Activated CD8-positive, alpha-beta memory T cell treated with anti-CD3 and anti-CD28 coated beads for 1 hour (primary cell): ENCODE data around the gene ANK3.

Experiments used
- DNase-seq, 2 donors: peaks; one replicate each; pipeline ENCODE4 v3.0.0-alpha.2; 2020; ENCODE audit warnings: low read depth in 1 of 2; ENCODE audit errors: extremely low read depth in 1 of 2

The ANK3 gene

GRCh38 chr10:60144099-60144498 lies 245.6 kb downstream of the ANK3 start:
- no peak for DNase-seq

- no peak for DNase-seq
Observed at GRCh38 chr10:60142736-60143135, 246.9 kb downstream of the ANK3 start.

DNA sequence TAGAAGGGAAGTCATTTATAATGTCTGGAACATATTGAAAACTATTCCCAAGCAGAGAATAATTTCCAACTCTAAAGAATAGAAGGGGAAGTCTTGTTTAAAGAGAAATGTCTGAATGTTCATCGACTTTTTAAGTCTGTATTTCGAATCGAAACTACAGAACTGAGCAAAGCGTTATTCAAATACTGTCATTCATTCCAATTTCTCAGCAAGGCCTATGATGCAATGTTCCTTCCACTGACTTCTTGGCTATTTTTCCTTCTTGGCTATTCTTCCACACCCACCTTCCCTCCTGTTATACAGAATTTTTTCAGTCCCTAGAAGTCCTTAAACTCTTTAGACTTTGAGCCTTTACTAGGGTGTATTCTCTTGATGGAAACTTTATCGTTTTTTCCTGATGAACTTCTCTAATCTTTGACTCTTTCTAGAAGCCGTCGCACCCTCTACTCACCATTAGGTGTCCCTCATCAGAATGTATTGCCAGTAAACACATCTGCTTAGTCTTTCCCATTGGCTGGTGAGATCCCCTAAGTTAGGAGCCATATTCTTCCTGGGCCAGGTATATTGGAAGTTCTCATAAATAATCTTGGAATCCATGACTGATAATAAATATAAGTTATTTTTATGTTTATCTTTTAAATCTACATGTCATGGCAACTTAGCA lies 247.6 kb downstream of the ANK3 start:
- DNase-seq: no peak

- no peak for DNase-seq
Observed at GRCh38 chr10:60140651-60141632, 248.7 kb downstream of the ANK3 start.

- DNase-seq: no peak
Observed at GRCh38 chr10:60139798-60140566, 249.7 kb downstream of the ANK3 start.

GRCh38 chr10:60139290-60139689 lies 250.4 kb downstream of the ANK3 start:
- no peak for DNase-seq

GRCh38 chr10:60138842-60139241 lies 250.8 kb downstream of the ANK3 start:
- no peak for DNase-seq

- no peak for DNase-seq
Observed at GRCh38 chr10:60138026-60138425, 251.6 kb downstream of the ANK3 start.

GRCh38 chr10:60137292-60137992 lies 252.2 kb downstream of the ANK3 start:
- DNase-seq: no peak

GRCh38 chr10:60135020-60135419 lies 254.7 kb downstream of the ANK3 start:
- no peak for DNase-seq

DNA sequence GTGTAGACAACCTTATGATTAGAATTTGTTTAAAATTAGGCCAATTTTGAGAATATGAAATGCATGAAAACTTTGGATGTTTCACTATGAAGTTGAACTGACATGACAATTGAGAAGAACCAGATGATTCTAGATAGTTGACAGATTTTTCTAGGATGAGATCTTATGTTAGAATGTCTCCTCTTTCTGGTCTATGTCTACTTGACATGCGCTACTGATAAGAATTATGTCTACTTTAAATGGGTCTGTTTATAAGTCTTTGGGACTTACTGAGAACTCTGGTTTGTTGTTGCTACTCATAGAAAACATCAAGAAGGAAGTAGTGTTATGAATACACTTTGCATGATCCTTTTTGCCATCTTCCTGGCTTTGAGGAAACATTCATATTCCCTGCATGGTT lies 255.1 kb downstream of the ANK3 start:
- no peak for DNase-seq

DNA sequence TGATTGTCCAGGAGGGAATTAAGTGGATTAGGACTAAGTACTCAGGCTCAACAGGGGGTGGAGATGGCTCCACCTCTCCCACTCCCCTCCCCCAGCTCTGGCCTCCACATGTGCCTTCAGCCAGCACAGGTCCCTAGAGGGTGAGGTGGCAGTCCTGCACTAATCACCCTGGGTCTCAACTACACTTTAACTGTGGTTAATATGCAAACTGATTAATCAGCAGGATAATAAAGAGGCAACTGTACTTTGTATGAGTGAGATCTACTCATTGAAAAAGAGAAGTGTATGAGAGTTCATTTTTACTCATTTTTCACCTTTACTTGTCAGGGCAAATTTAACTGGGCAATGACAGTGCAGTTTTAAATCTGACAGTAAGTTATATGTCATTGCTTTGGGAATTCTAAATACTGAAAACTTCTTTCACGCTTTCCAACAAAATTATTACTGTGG lies 259.5 kb downstream of the ANK3 start:
- DNase-seq: no peak

DNA sequence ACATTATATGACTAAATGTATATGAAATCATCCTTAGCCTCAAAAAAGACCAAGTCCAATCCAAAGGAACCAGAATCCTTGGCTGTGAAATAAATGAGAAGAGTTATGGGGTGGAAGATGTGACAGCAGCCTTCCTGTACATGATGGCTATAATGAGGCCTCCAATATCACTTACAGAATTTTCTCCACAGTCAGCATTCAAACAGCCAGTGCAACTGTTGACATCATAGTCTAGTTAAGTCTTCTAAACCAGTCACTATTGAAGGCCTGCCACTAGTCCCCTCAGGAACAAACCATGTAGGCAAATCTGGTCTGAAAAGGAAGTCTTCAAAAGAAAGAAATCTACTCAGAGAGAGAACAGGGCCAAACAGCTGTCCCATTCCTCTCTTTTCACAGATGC lies 263.8 kb downstream of the ANK3 start:
- DNase-seq: no peak

GRCh38 chr10:60124536-60124935 lies 265.1 kb downstream of the ANK3 start:
- no peak for DNase-seq

DNA sequence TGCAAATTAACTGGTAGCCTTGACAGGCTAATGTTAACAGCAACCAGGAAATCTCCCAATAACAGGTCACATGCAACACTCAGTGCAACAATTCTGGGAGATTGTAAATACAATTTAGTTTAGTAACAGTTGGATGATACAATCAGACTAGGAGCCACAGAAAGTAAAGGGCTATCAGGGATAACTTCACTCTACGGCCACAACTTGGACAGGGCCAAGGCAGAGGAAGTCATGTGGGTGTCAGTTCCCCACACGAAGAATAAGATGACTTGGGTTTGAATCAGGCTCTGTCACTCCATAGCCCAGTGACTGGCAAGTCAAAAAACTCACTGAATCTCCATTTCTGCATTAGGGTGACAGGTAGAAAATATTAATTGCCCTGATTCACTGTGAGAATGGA lies 266.0 kb downstream of the ANK3 start:
- no peak for DNase-seq

DNA sequence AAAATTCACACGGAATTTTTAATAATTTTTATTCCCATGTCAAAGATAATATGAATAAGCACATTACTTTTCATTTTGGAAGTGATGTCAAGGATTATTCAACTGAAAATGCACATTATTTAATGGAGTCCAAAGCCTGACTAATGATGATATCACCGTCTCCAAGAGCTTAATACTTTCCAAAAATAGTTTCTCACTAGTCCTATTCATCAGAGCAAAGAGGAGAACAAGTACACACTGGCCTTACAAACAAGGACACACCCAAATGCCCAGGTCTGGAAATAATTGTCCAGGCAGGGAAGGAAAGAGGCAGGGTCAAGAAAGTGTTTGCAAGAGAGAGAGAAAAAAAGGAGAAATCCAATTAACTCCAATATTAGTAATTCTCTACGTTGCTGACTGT lies 266.5 kb downstream of the ANK3 start:
- no peak for DNase-seq

DNA sequence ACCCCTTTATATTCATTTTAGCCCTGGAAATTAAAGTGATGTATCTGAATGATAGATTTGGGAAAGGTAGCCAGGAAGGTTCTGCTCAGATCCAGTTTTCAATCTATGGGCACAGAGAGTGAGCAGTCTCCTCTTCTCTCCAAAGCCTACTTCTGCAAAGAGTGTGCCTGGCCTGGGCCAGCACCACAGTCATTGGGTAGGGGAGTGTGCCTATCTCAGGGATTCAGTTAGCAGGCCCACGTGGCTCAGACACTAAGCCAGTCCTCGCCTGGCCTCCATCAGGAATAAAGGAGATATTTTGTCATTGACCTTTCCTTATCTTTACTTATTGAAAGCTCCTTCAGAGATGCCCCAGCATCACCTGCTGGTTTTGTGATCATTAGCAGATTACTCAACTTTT lies 267.5 kb downstream of the ANK3 start:
- DNase-seq: no peak

- no peak for DNase-seq
Observed at GRCh38 chr10:60114765-60115586, 274.7 kb downstream of the ANK3 start.

- no peak for DNase-seq
Observed at GRCh38 chr10:60110739-60111138, 278.9 kb downstream of the ANK3 start.
